HG03139 (cell line): ENCODE results near the gene TMEM117.

Experiments
- ATAC-seq: cut with Tn5 transposase; IDR thresholded peaks from one replicate; pipeline ENCODE4 v1.9.1; 2021; ENCODE audit not compliant: unreplicated experiment

TMEM117 gene

GRCh38 chr12:43835656-43836474, at the start of gene TMEM117:
Gene TMEM117, plus strand, starts transcription at chr12:43836081.
- peak; percentile 65 for ATAC-seq

GRCh38 chr12:43786899-43787693, 48.8 kb upstream of the TMEM117 start:
- ATAC-seq: no peak

GRCh38 chr12:43789941-43790340, 45.9 kb upstream of the TMEM117 start:
- no peak for ATAC-seq

GRCh38 chr12:43795716-43796280, 40.1 kb upstream of the TMEM117 start:
- ATAC-seq: no peak

- ATAC-seq: no peak
These were observed 38.2 kb upstream of the TMEM117 start for GRCh38 chr12:43797561-43798217.

GRCh38 chr12:43805149-43805859, 30.6 kb upstream of the TMEM117 start:
- no peak for ATAC-seq

GRCh38 chr12:43805860-43806736, 29.8 kb upstream of the TMEM117 start, which contains the start of gene TWF1:
Gene TWF1, minus strand, starts transcription at chr12:43806317. Its CDS starts 72 bp downstream, at chr12:43806245.
- ATAC-seq: peak; percentile 94

- no peak for ATAC-seq
These were observed 29.2 kb upstream of the TMEM117 start for GRCh38 chr12:43806737-43807072.

- ATAC-seq: no peak
These were observed 28.5 kb upstream of the TMEM117 start for GRCh38 chr12:43807386-43807785.

GRCh38 chr12:43812057-43812456, 23.8 kb upstream of the TMEM117 start:
- no peak for ATAC-seq

- no peak for ATAC-seq
These were observed 23.0 kb upstream of the TMEM117 start for GRCh38 chr12:43812926-43813325.

- ATAC-seq: no peak
These were observed 20.5 kb upstream of the TMEM117 start for GRCh38 chr12:43815416-43815815.

GRCh38 chr12:43816168-43816567, 19.7 kb upstream of the TMEM117 start:
- no peak for ATAC-seq

- no peak for ATAC-seq
These were observed 11.6 kb upstream of the TMEM117 start for GRCh38 chr12:43824207-43824775.

GRCh38 chr12:43826681-43827080, 9.2 kb upstream of the TMEM117 start:
- no peak for ATAC-seq

GRCh38 chr12:43827093-43827492, 8.8 kb upstream of the TMEM117 start:
- ATAC-seq: no peak

GRCh38 chr12:43832463-43833168, 3.3 kb upstream of the TMEM117 start:
- no peak for ATAC-seq

GRCh38 chr12:43835264-43835655, 621 bp upstream of the TMEM117 start:
- peak; percentile 6 for ATAC-seq
